Gastrocnemius medialis (tissue), 4 donors: ENCODE results near the gene BACE2. TPM values are rescaled to one million over a fixed set of nuclear protein-coding genes. Genes with fewer than 3 reads are reported as not detected.
"Not testable (repeated sequence)": the region's sequence is repeated elsewhere in the genome, so short reads cannot be mapped to it uniquely, and the experiment has no call there.

ENCODE experiments used
- ATAC-seq, 2 donors: fragments of 150-250 bp; one replicate each; pipeline ENCODE4 v1.9.1; 2016
- DNase-seq, 2 donors: peaks; one replicate each; pipeline ENCODE4 v3.0.0-alpha.2; 2019
- H3K27ac ChIP-seq, 4 donors: fragments of 200-600 bp; sonication (generic); 1 replicate in 1 of 4; 2 replicates in 3 of 4; pipeline ENCODE4 v1.5.1; 2016 to 2018; ENCODE audit warnings: mild to moderate bottlenecking in 2 of 4, moderate library complexity in 1 of 4
- H3K27me3 ChIP-seq, 3 donors: fragments of 200-600 bp; sonication (generic) in 2 of 3; 1 replicate in 1 of 3; 2 replicates in 2 of 3; pipeline versions ENCODE4 v1.5.1 to v1.6.0; 2016 to 2019; ENCODE audit warnings: mild to moderate bottlenecking in 1 of 3, moderate library complexity in 1 of 3
- H3K36me3 ChIP-seq, 2 donors: fragments of 200-600 bp; sonication (generic) in 1 of 2; one replicate each; pipeline ENCODE4 v1.5.1; 2017 to 2018
- H3K4me1 ChIP-seq, 2 donors: fragments of 200-600 bp; sonication (generic) in 1 of 2; one replicate each; pipeline ENCODE4 v1.5.1; 2016 to 2017; ENCODE audit warnings: mild to moderate bottlenecking in 2 of 2
- H3K4me3 ChIP-seq, 4 donors: fragments of 200-600 bp; sonication (generic) in 3 of 4; 1 replicate in 1 of 4; 2 replicates in 3 of 4; pipeline ENCODE4 v1.5.1; 2016 to 2019; ENCODE audit warnings: mild to moderate bottlenecking in 2 of 4
- H3K9me3 ChIP-seq, 3 donors: fragments of 200-600 bp; sonication (generic) in 2 of 3; 1 replicate in 1 of 3; 2 replicates in 2 of 3; pipeline ENCODE4 v1.5.1; 2016 to 2019
- CTCF ChIP-seq, 5 experiments: fragments of 450-650 bp in 3 of 5; fragments of 200-600 bp in 2 of 5; sonication (generic) in 2 of 5; IDR thresholded peaks in 4 of 5; conservative IDR thresholded peaks in 1 of 5; 1 replicate in 4 of 5; 2 replicates in 1 of 5; pipeline ENCODE4 v1.5.1; 2016 to 2019; ENCODE audit warnings: antibody characterized with exemption in 5 of 5, mild to moderate bottlenecking in 3 of 5, moderate library complexity in 3 of 5
- POLR2A ChIP-seq, 2 donors: fragments of 450-650 bp; IDR thresholded peaks; one replicate each; pipeline ENCODE4 v1.6.1; 2017; ENCODE audit warnings: antibody characterized with exemption in 2 of 2, mild to moderate bottlenecking in 2 of 2, moderate library complexity in 2 of 2
- in situ Hi-C, 4 donors: fragments of 200-750 bp; cut with MboI; loops; one replicate each; pipeline versions ENCODE4 v1.15.0 to v1.8.0; 2017; ENCODE audit warnings: low sequenced_read_pairs in 4 of 4
- intact Hi-C: fragments of 100-400 bp; cut with DNase I; formaldehyde crosslinking; loops from one replicate; pipeline ENCODE4 v1.15.1; 2023; ENCODE audit warnings: low total_unique reads
- total RNA-seq, 4 donors: library from RNA; depleted of rRNA; stranded (reverse); fragments of >200 nt; gene quantifications; one replicate each; pipeline versions ENCODE4 v1.1.0 to v1.2.3, GENCODE V29; 2016

The BACE2 gene
- total RNA-seq, 4 donors from 2014 or later, result 7.5 to 17.5 (median 9.3) TPM

- no peak overlapping the region for H3K4me3 ChIP-seq
- no peak for ATAC-seq
- no peak for DNase-seq
- TF ChIP-seq POLR2A (IDR thresholded peaks at IDR 0.05), result no peak
- TF ChIP-seq CTCF (IDR thresholded peaks at IDR 0.05 in 4 of 5, conservative IDR thresholded peaks at IDR 0.05 in 1 of 5), result no peak
- no peak overlapping the region for H3K27ac ChIP-seq
- in situ Hi-C loops, result no loop called here
- no peaks in the 10 kb centered on the region for H3K27me3 ChIP-seq
- H3K36me3 ChIP-seq, result peaks cover 0 to 17% of the 10 kb centered on the region in 2 donors
- no peaks in the 10 kb centered on the region for H3K4me1 ChIP-seq
- H3K9me3 ChIP-seq, result no peaks in the 10 kb centered on the region
- intact Hi-C loops, result no loop called here
These were observed 86.2 kb downstream of the BACE2 start for GRCh38 chr21:41254090-41254700.

DNA sequence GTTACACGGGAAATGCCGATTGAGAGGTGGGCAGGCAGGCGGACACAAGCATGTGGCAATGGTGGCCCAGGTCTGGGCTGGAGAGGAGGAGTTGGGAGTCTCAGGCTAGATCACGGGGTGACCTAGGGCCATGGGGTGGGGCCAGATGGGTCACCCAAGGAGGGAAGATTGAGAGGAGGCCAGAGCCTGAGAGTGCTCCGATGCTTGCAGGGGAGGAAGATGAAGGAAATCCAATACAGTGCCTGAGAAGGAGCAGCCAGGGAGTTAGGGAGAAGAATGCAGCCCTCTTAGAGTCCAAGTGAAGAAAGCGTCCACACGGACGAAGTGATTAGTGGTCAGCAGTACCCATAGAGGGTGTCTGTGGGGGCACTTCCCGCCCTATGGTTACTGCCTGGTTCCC is 87.2 kb downstream of the BACE2 start:
- Histone ChIP-seq H3K36me3 (peaks cover 0 to 17% of the 10 kb centered on the region in 2 donors), H3K4me3 (no peak overlapping the region), H3K27ac (no peak overlapping the region), H3K9me3 (no peaks in the 10 kb centered on the region), H3K4me1 (no peaks in the 10 kb centered on the region), H3K27me3 (no peaks in the 10 kb centered on the region)
- no peak for TF ChIP-seq POLR2A (IDR thresholded peaks at IDR 0.05)
- TF ChIP-seq CTCF (IDR thresholded peaks at IDR 0.05 in 4 of 5, conservative IDR thresholded peaks at IDR 0.05 in 1 of 5), result no peak
- ATAC-seq (no peak), DNase-seq (no peak)
- in situ Hi-C loops, result no loop called here
- intact Hi-C loops, result no loop called here

DNA sequence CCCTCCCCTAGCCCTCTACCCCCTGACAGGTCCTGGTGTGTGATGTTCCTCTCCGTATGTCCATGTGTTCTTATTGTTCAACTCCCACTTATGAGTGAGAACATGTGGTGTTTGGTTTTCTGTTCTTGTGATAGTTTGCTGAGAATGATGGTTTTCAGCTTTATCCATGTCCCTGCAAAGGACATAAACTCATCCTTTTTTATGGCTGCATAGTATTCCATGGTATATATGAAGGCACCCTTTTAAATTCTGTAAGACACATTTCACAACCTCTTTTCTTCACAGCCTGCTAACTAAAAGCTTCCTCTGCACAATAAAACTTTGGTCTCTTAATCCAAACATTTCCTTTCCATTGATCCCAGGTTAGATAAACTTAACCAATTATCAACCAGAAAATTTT is 88.3 kb downstream of the BACE2 start:
- intact Hi-C loops, H3K4me1 ChIP-seq, H3K27ac ChIP-seq, ATAC-seq, H3K27me3 ChIP-seq, H3K9me3 ChIP-seq, DNase-seq, H3K4me3 ChIP-seq, in situ Hi-C loops: not testable (repeated sequence)
- peaks cover 0 to 17% of the 10 kb centered on the region in 2 donors for H3K36me3 ChIP-seq

GRCh38 chr21:41256771-41257702 is 89.1 kb downstream of the BACE2 start:
- Histone ChIP-seq H3K27ac (no peak overlapping the region), H3K27me3 (no peaks in the 10 kb centered on the region), H3K36me3 (peaks cover 0 to 17% of the 10 kb centered on the region in 2 donors), H3K4me3 (no peak overlapping the region), H3K4me1 (no peaks in the 10 kb centered on the region), H3K9me3 (no peaks in the 10 kb centered on the region)
- no peak for DNase-seq
- intact Hi-C loops, result no loop called here
- no peak for ATAC-seq
- in situ Hi-C loops, result no loop called here
- no peak for TF ChIP-seq CTCF (IDR thresholded peaks at IDR 0.05 in 4 of 5, conservative IDR thresholded peaks at IDR 0.05 in 1 of 5)
- TF ChIP-seq POLR2A (IDR thresholded peaks at IDR 0.05), result no peak

- Histone ChIP-seq H3K4me1 (no peaks in the 10 kb centered on the region), H3K36me3 (peaks cover 0 to 10% of the 10 kb centered on the region in 2 donors), H3K9me3 (no peaks in the 10 kb centered on the region), H3K4me3 (no peak overlapping the region), H3K27ac (no peak overlapping the region), H3K27me3 (no peaks in the 10 kb centered on the region)
- TF ChIP-seq CTCF (IDR thresholded peaks at IDR 0.05 in 4 of 5, conservative IDR thresholded peaks at IDR 0.05 in 1 of 5) (no peak), POLR2A (IDR thresholded peaks at IDR 0.05) (no peak)
- no peak for ATAC-seq
- in situ Hi-C loops (no loop called here), intact Hi-C loops (no loop called here)
- no peak for DNase-seq
These were observed 90.7 kb downstream of the BACE2 start for GRCh38 chr21:41258617-41259016.
